ENCODE results near the gene CNPY2.

DNA sequence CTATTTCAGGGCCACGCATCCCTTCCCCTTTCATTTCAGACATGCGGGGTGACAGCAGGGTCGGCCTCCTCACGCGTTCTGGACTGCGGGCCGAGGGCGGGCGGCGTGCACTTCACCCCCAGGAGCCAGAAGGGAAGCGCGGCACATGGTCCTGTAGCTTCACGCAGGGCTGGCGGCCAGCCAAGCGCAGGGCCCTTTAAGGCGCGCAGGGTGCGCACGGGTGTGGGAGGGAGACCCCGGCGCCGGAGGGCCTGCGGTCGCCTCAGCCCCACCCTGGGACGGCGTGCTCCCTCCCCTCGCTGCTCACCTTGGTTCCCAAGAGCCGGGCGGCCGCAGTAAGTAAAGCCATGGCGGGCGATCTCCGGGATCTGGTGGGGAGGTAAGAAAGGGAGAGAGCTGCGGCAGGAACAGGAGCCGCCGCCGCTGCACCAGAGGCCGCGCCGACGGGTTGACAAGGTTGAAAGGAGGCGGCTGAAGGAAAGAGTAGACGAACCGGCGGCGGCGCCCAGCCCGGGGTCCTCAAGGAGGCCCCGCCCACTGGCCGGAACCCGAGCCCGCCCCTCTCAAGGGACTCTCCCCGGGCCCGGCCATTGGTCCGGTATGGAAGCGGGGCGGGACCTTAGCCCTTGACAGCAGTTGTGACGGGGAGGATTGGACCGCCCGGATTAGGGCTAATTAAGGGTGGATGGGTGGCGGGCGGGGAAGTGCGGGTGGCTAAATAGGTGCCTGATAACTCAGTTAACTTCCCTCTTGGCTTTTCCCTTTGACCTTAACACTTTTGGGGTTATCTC is 15.7 kb downstream of the CNPY2 start, which contains the start of gene CS:
- TF ChIP-seq, protein P1, sequence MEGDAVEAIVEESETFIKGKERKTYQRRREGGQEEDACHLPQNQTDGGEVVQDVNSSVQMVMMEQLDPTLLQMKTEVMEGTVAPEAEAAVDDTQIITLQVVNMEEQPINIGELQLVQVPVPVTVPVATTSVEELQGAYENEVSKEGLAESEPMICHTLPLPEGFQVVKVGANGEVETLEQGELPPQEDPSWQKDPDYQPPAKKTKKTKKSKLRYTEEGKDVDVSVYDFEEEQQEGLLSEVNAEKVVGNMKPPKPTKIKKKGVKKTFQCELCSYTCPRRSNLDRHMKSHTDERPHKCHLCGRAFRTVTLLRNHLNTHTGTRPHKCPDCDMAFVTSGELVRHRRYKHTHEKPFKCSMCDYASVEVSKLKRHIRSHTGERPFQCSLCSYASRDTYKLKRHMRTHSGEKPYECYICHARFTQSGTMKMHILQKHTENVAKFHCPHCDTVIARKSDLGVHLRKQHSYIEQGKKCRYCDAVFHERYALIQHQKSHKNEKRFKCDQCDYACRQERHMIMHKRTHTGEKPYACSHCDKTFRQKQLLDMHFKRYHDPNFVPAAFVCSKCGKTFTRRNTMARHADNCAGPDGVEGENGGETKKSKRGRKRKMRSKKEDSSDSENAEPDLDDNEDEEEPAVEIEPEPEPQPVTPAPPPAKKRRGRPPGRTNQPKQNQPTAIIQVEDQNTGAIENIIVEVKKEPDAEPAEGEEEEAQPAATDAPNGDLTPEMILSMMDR (IDR thresholded peaks at IDR 0.05), result no peak
- TF ChIP-seq POLR2AphosphoS5 (IDR thresholded peaks at IDR 0.05), result peak; percentile 73 to 90 (median 87)
